Keratinocyte (primary cell): ENCODE data around the gene RNF152. TPM values are rescaled to one million over a fixed set of nuclear protein-coding genes. Genes with fewer than 3 reads are reported as not detected.

ENCODE experiments used
- DNase-seq: peaks from one replicate; pipeline ENCODE4 v3.0.0-alpha.2; 2011; ENCODE audit warnings: low read depth, missing footprints, low spot score
- FAIRE-seq: peaks from 2 replicates; lab custom pipeline; 2011; peaks lifted over from hg19 to GRCh38; lab: Jason Lieb, UNC
- H2AFZ ChIP-seq: 2 replicates; pipeline ENCODE4 v1.6.0; 2012; ENCODE audit warnings: low read length, control low read depth, inconsistent platforms; ENCODE audit not compliant: control insufficient read depth
- H3K27ac ChIP-seq: 2 replicates; pipeline ENCODE4 v1.5.1; 2011; ENCODE audit warnings: low read length; ENCODE audit not compliant: control insufficient read depth, insufficient read depth
- H3K27me3 ChIP-seq: 3 replicates; pipeline ENCODE4 v1.6.0; 2011; ENCODE audit warnings: low read length; ENCODE audit not compliant: control insufficient read depth, insufficient read depth; ENCODE audit errors: extremely low read depth
- H3K36me3 ChIP-seq, 2 experiments: 2 replicates in 1 of 2; 3 replicates in 1 of 2; pipeline ENCODE4 v1.5.1; 2011; ENCODE audit warnings: low read length in 2 of 2, mild to moderate bottlenecking in 1 of 2; ENCODE audit not compliant: control insufficient read depth in 2 of 2, insufficient read depth in 2 of 2; ENCODE audit errors: extremely low read depth in 1 of 2
- H3K4me1 ChIP-seq: 3 replicates; pipeline ENCODE4 v1.5.1; 2011; ENCODE audit warnings: low read length; ENCODE audit not compliant: control insufficient read depth, insufficient read depth; ENCODE audit errors: extremely low read depth
- H3K4me2 ChIP-seq: 3 replicates; pipeline ENCODE4 v1.6.0; 2011; ENCODE audit warnings: low read depth, low read length; ENCODE audit not compliant: control insufficient read depth, insufficient read depth; ENCODE audit errors: extremely low read depth
- H3K4me3 ChIP-seq, 3 experiments: fragments of 200-600 bp in 1 of 3; sonication (generic) in 1 of 3; 2 replicates in 2 of 3; 3 replicates in 1 of 3; pipeline ENCODE4 v1.5.1; 2011 to 2016; ENCODE audit warnings: low read length in 3 of 3, mild to moderate bottlenecking in 3 of 3, control low read depth in 2 of 3, inconsistent platforms in 1 of 3, low read depth in 1 of 3, mixed read lengths in 1 of 3, mixed run types in 1 of 3, moderate library complexity in 1 of 3; ENCODE audit not compliant: control insufficient read depth in 2 of 3, insufficient read depth in 2 of 3; ENCODE audit errors: extremely low read depth in 1 of 3
- H3K79me2 ChIP-seq: 2 replicates; pipeline ENCODE4 v1.6.0; 2012; ENCODE audit warnings: low read length; ENCODE audit not compliant: control insufficient read depth, insufficient read depth
- H3K9ac ChIP-seq: 3 replicates; pipeline ENCODE4 v1.6.0; 2011; ENCODE audit warnings: low read length; ENCODE audit not compliant: control insufficient read depth, insufficient read depth; ENCODE audit errors: extremely low read depth
- H3K9me1 ChIP-seq: 3 replicates; pipeline ENCODE4 v1.6.0; 2011; ENCODE audit warnings: low read length; ENCODE audit not compliant: control insufficient read depth, insufficient read depth; ENCODE audit errors: extremely low read depth
- H3K9me3 ChIP-seq: 2 replicates; pipeline ENCODE4 v1.5.1; 2012; ENCODE audit warnings: low read depth, low read length; ENCODE audit not compliant: control insufficient read depth
- H4K20me1 ChIP-seq: 3 replicates; pipeline ENCODE4 v1.6.0; 2011; ENCODE audit warnings: low read length; ENCODE audit not compliant: control insufficient read depth, insufficient read depth; ENCODE audit errors: extremely low read depth
- CTCF ChIP-seq, 3 experiments: IDR thresholded peaks in 1 of 3; conservative IDR thresholded peaks in 1 of 3; optimal IDR thresholded peaks in 1 of 3; 2 replicates in 2 of 3; 3 replicates in 1 of 3; pipeline versions ENCODE3 to v1.5.1; 2011; ENCODE audit warnings: low read length in 3 of 3, mild to moderate bottlenecking in 3 of 3, moderate library complexity in 2 of 3, control low read depth in 1 of 3, inconsistent platforms in 1 of 3; ENCODE audit not compliant: insufficient read depth in 2 of 3; ENCODE audit errors: extremely low read depth in 1 of 3
- EZH2 ChIP-seq: IDR thresholded peaks from one replicate; pipeline ENCODE4 v1.6.1; 2012; ENCODE audit warnings: inconsistent platforms, mild to moderate bottlenecking, low read length, moderate library complexity
- dilution Hi-C: fragments of 300-500 bp; cut with MboI; formaldehyde crosslinking; loops from one replicate; pipeline ENCODE4 v1.7.0; 2020; ENCODE audit warnings: low sequenced_read_pairs; ENCODE audit not compliant: extremely low pct_ligation_motif_present
- polyA plus RNA-seq, 5 experiments: library from polyadenylated mRNA; depleted of rRNA in 3 of 5; stranded (reverse) in 3 of 5; stranded (forward) in 1 of 5; unstranded in 1 of 5; fragments of >200 nt; gene quantifications; 1 replicate in 1 of 5; 2 replicates in 3 of 5; 3 replicates in 1 of 5; pipeline versions ENCODE4 v1.2.1 to v1.2.3, GENCODE V29; 2011 to 2012; ENCODE audit warnings: missing spikeins in 2 of 5, low read depth in 1 of 5, low replicate concordance in 1 of 5

The RNF152 gene
- polyA plus RNA-seq, 1 donor (not counting 4 experiments of a cell fraction or from before 2014, with no cell fraction given) = 10.1 TPM

GRCh38 chr18:61829108-61829507 lies 63.7 kb downstream of the RNF152 start:
- Histone ChIP-seq H3K27ac (no peak overlapping the region), H3K27me3 (no peaks in the 10 kb centered on the region), H3K79me2 (peaks cover 9% of the 10 kb centered on the region), H3K9ac (no peak overlapping the region), H3K36me3 (no peaks in the 10 kb centered on the region), H4K20me1 (no peaks in the 10 kb centered on the region), H2AFZ (no peak overlapping the region), H3K4me1 (no peaks in the 10 kb centered on the region), H3K4me3 (no peak overlapping the region), H3K9me3 (no peaks in the 10 kb centered on the region), H3K9me1 (no peaks in the 10 kb centered on the region), H3K4me2 (no peak overlapping the region)
- no peak for DNase-seq
- dilution Hi-C loops = no loop called here
- TF ChIP-seq CTCF (optimal IDR thresholded peaks at IDR 0.05 in 1 of 3, IDR thresholded peaks at IDR 0.05 in 1 of 3, conservative IDR thresholded peaks at IDR 0.05 in 1 of 3; ENCODE audit: extremely low read depth in 1 of 3, insufficient read depth in 2 of 3, low read length in 3 of 3) (no peak), EZH2 (no peak)
- FAIRE-seq = no peak

DNA sequence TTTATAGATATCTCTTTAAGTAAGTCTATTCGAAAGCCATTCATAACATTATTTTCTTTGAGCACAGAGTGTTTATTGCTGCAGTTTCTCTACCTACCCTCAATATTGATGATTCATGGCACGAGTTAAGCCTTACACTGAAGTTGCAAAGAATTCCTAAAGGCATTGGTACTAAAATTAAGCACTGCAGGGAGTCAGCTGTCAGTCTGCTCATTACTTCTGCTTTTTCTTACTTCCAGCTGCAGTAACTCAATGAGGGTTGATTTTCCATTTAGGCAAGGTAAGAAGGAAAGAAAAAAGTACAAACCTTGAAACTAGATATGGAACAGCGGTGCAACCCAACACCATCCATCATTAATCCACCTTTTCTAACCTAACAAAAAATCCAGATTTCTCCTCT lies 65.2 kb downstream of the RNF152 start:
- dilution Hi-C loops = no loop called here
- Histone ChIP-seq H3K4me2 (no peak overlapping the region), H3K4me3 (no peak overlapping the region), H2AFZ (no peak overlapping the region), H3K9me3 (no peaks in the 10 kb centered on the region), H4K20me1 (no peaks in the 10 kb centered on the region), H3K27me3 (no peaks in the 10 kb centered on the region), H3K79me2 (peaks cover 3% of the 10 kb centered on the region), H3K9ac (no peak overlapping the region), H3K27ac (no peak overlapping the region), H3K4me1 (no peaks in the 10 kb centered on the region), H3K36me3 (peaks cover 0 to 1% of the 10 kb centered on the region in 2 experiments), H3K9me1 (no peaks in the 10 kb centered on the region)
- DNase-seq = no peak
- FAIRE-seq = peak; percentile 9
- TF ChIP-seq EZH2 (no peak), CTCF (optimal IDR thresholded peaks at IDR 0.05 in 1 of 3, IDR thresholded peaks at IDR 0.05 in 1 of 3, conservative IDR thresholded peaks at IDR 0.05 in 1 of 3; ENCODE audit: extremely low read depth in 1 of 3, insufficient read depth in 2 of 3, low read length in 3 of 3) (no peak)
